DOHH2 (cell line): ENCODE results near the gene EDN3.

Experiments used
- EZH2phosphoT487 ChIP-seq: fragments of 200-600 bp; sonication (generic); IDR thresholded peaks from 2 replicates; pipeline ENCODE4 v1.6.1; 2017; ENCODE audit warnings: borderline replicate concordance, mild to moderate bottlenecking, antibody characterized with exemption, low read length, moderate library complexity, mixed read lengths
- TF ChIP-seq, protein P1 (sequence below): fragments of 200-600 bp; sonication (generic); IDR thresholded peaks from one replicate; pipeline ENCODE4 v1.5.1; 2014; ENCODE audit warnings: antibody characterized with exemption, mild to moderate bottlenecking, low read depth, low read length; ENCODE audit not compliant: poor library complexity, severe bottlenecking

DNA sequence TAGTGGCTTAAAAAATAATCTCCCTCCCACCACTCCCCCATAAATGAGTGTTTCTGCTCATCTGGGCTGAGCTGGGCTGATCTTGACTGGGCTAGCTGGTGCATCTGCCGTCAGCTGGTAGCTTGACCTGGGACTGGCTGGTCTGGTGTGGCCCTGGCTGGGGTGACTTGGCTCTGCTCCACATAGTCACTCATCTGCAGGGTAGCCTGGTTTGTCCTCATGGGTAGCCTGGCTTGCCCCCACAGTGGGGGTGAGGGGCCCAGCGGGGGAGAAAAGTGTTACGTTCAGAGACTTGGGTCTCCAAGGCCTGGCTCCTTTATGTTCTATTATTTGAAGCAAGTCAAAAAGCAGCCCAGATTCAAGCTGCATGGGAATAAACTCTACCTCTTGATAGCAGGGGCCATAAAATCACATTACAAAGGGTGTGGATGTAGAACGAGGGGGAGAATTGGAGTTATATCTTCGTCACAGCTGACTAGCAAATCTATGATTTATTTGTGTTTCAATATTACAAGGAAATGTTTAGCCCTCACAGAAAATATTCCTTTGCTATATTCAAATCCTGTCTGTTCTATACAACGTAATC, 32.9 kb downstream of the EDN3 start:
- no peak for TF ChIP-seq EZH2phosphoT487
- TF ChIP-seq, protein P1, sequence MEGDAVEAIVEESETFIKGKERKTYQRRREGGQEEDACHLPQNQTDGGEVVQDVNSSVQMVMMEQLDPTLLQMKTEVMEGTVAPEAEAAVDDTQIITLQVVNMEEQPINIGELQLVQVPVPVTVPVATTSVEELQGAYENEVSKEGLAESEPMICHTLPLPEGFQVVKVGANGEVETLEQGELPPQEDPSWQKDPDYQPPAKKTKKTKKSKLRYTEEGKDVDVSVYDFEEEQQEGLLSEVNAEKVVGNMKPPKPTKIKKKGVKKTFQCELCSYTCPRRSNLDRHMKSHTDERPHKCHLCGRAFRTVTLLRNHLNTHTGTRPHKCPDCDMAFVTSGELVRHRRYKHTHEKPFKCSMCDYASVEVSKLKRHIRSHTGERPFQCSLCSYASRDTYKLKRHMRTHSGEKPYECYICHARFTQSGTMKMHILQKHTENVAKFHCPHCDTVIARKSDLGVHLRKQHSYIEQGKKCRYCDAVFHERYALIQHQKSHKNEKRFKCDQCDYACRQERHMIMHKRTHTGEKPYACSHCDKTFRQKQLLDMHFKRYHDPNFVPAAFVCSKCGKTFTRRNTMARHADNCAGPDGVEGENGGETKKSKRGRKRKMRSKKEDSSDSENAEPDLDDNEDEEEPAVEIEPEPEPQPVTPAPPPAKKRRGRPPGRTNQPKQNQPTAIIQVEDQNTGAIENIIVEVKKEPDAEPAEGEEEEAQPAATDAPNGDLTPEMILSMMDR, result no peak
